ENCODE data around the gene SUGP2.

GRCh38 chr19:19062454-19063182 lies 29.3 kb upstream of the SUGP2 start:
- TF ChIP-seq TAF1 (IDR thresholded peaks at IDR 0.05; ENCODE audit: low read depth, low read length) = no peak
- no peak for TF ChIP-seq POLR2AphosphoS5 (IDR thresholded peaks at IDR 0.05; ENCODE audit: low read depth, low read length)

Measured in GM12891 (cell line).